GM12878 (cell line): ENCODE results near the gene ZNF519. TPM values are rescaled to one million over a fixed set of nuclear protein-coding genes. Genes with fewer than 3 reads are reported as not detected.

Experiments
- ATAC-seq: fragments of 200-7000 bp; cut with Tn5 transposase; 3 replicates; pipeline ENCODE4 v1.9.1; 2020; ENCODE audit warnings: mild to moderate bottlenecking, moderate library complexity
- BruUV-seq: library from RNA; stranded (reverse); fragments of 400-500 nt; replicated peaks from 2 replicates; lab custom pipeline; 2021; lab: Mats Ljungman, UMichigan
- CTCF ChIA-PET: fragments of 300-600 bp; sonication (Branson Sonifier 250); formaldehyde crosslinking; extraction: SDS; loops from one replicate; lab custom pipeline; 2021; ENCODE audit warnings: inconsistent platforms; lab: Yijun Ruan, JAX
- POLR2A ChIA-PET: fragments of 350-600 bp; formaldehyde crosslinking; extraction: SDS; loops from one replicate; lab custom pipeline; 2021; ENCODE audit warnings: inconsistent platforms; lab: Charles Lee
- RAD21 ChIA-PET: fragments of 300-600 bp; sonication (Branson Sonifier 250); formaldehyde crosslinking; loops from one replicate; lab custom pipeline; 2023; ENCODE audit warnings: antibody characterized with exemption; ENCODE audit not compliant: unreplicated experiment; lab: Charles Lee
- SMC1A ChIA-PET: fragments of 300-600 bp; sonication (Branson Sonifier 250); formaldehyde crosslinking; loops from one replicate; lab custom pipeline; 2023; ENCODE audit not compliant: unreplicated experiment, uncharacterized antibody; lab: Charles Lee
- DNase-seq: peaks from one replicate; pipeline ENCODE4 v3.0.0-alpha.2; 2011; ENCODE audit warnings: low read depth, low spot score
- FAIRE-seq: peaks from 3 replicates; lab custom pipeline; 2011; peaks lifted over from hg19 to GRCh38; lab: Jason Lieb, UNC
- H2AFZ ChIP-seq: 2 replicates; pipeline ENCODE4 v1.6.0; 2011; ENCODE audit warnings: low read depth, low read length, control low read depth; ENCODE audit not compliant: control insufficient read depth
- H3K27ac ChIP-seq: 2 replicates; pipeline ENCODE4 v1.5.1; 2011; ENCODE audit warnings: control low read depth; ENCODE audit not compliant: control insufficient read depth, insufficient read depth
- H3K27me3 ChIP-seq, 2 experiments: replicated peaks in 1 of 2; 2 replicates each; pipeline versions ENCODE4 v1.6.0 to v1.6.1; 2011; ENCODE audit warnings: low read length in 1 of 2; ENCODE audit not compliant: control insufficient read depth in 2 of 2, insufficient read depth in 2 of 2
- H3K36me3 ChIP-seq, 2 experiments: 2 replicates each; pipeline ENCODE4 v1.5.1; 2011; ENCODE audit warnings: low read length in 1 of 2; ENCODE audit not compliant: control insufficient read depth in 2 of 2, insufficient read depth in 2 of 2
- H3K4me1 ChIP-seq: 2 replicates; pipeline ENCODE4 v1.6.1; 2011; ENCODE audit warnings: mild to moderate bottlenecking, low read length, moderate library complexity, mixed read lengths; ENCODE audit not compliant: control insufficient read depth, insufficient read depth
- H3K4me2 ChIP-seq: 2 replicates; pipeline ENCODE4 v1.6.0; 2011; ENCODE audit warnings: control low read depth; ENCODE audit not compliant: control insufficient read depth, insufficient read depth
- H3K4me3 ChIP-seq: fragments of 200-600 bp; sonication (generic); 2 replicates; pipeline ENCODE4 v1.5.1; 2016
- H3K79me2 ChIP-seq: 2 replicates; pipeline ENCODE4 v1.6.0; 2011; ENCODE audit warnings: low read length; ENCODE audit not compliant: control insufficient read depth, insufficient read depth
- H3K9ac ChIP-seq: 2 replicates; pipeline ENCODE4 v1.8.0; 2011; ENCODE audit warnings: low read length, control low read depth, mixed read lengths; ENCODE audit not compliant: control insufficient read depth, insufficient read depth
- H3K9me3 ChIP-seq: replicated peaks from 3 replicates; pipeline ENCODE4 v1.5.1; 2011; ENCODE audit warnings: mild to moderate bottlenecking, low read length; ENCODE audit not compliant: control insufficient read depth, insufficient read depth
- H4K20me1 ChIP-seq: 2 replicates; pipeline ENCODE4 v1.6.0; 2011; ENCODE audit not compliant: control insufficient read depth, insufficient read depth
- ATF2 ChIP-seq: IDR thresholded peaks from 2 replicates; pipeline ENCODE4 v1.6.1; 2012; ENCODE audit warnings: low read length, inconsistent platforms
- E4F1 ChIP-seq: fragments of 450-650 bp; IDR thresholded peaks from 2 replicates; pipeline ENCODE4 v1.6.1; 2018; ENCODE audit warnings: borderline replicate concordance, mild to moderate bottlenecking; ENCODE audit not compliant: partially characterized antibody
- PML ChIP-seq: IDR thresholded peaks from 2 replicates; pipeline ENCODE4 v1.6.1; 2012; ENCODE audit warnings: low read length, inconsistent platforms
- SMC3 ChIP-seq: IDR thresholded peaks from 2 replicates; pipeline ENCODE4 v1.6.1; 2011; ENCODE audit warnings: low read length, improper control_type of control experiment, borderline replicate concordance
- STAT3 ChIP-seq: IDR thresholded peaks from 2 replicates; pipeline ENCODE4 v1.6.1; 2011; ENCODE audit warnings: low read depth, low read length, improper control_type of control experiment
- ZBTB11 ChIP-seq: fragments of 450-650 bp; formaldehyde crosslinking; IDR thresholded peaks from 2 replicates; pipeline ENCODE4 v1.5.0; 2022; ENCODE audit warnings: mild to moderate bottlenecking, missing genetic modification characterization
- ZNF207 ChIP-seq: fragments of 450-650 bp; IDR thresholded peaks from 2 replicates; pipeline ENCODE4 v1.6.1; 2014; ENCODE audit warnings: antibody characterized with exemption, mild to moderate bottlenecking, borderline replicate concordance
- ZNF274 ChIP-seq: IDR thresholded peaks from one replicate; pipeline ENCODE4 v1.8.0; 2011; ENCODE audit not compliant: insufficient read length, insufficient read depth
- WGBS: methylation state at CpG from one replicate; pipeline ENCODE4 v1.1.6; 2016; ENCODE audit warnings: low lambda C conversion rate; ENCODE audit not compliant: insufficient replicate concordance, insufficient coverage; ENCODE audit errors: missing lambda C conversion rate; 5-methylcytosine and 5-hydroxymethylcytosine counted together
- in situ Hi-C: fragments of 300-500 bp; cut with MboI; formaldehyde crosslinking; loops from 9 replicates; pipeline ENCODE4 v1.14.3; 2018; ENCODE audit warnings: mixed read lengths
- intact Hi-C: fragments of 100-400 bp; cut with micrococcal nuclease; formaldehyde crosslinking; loops from one replicate; pipeline ENCODE4 v1.14.2; 2022; ENCODE audit not compliant: unreplicated experiment
- polyA plus RNA-seq, 11 experiments: library from polyadenylated mRNA; depleted of rRNA in 4 of 11; unstranded in 6 of 11; stranded (reverse) in 5 of 11; fragments of >200 nt; fragmentation: Nextera tagmentation in 4 of 11; fragmentation: Illumina TruSeq in 1 of 11; extraction: Ambion mirVana in 4 of 11; extraction: Trizol in 1 of 11; gene quantifications; 1 replicate in 1 of 11; 2 replicates in 10 of 11; pipeline versions ENCODE4 v1.2.1 to v1.2.3, GENCODE V29; 2011 to 2016; ENCODE audit warnings: inconsistent platforms in 2 of 11, missing spikeins in 2 of 11, low read depth in 1 of 11
- total RNA-seq, 4 experiments: library from RNA; depleted of rRNA in 3 of 4; stranded (reverse); fragments of >200 nt in 3 of 4; fragmentation: Illumina TruSeq in 1 of 4; extraction: Trizol in 1 of 4; gene quantifications; 2 replicates each; pipeline versions ENCODE4 v1.2.1 to v1.2.3, GENCODE V29; 2013 to 2021
- TF ChIP-seq, protein P1 (sequence below): IDR thresholded peaks from 2 replicates; pipeline ENCODE4 v1.6.1; 2012; ENCODE audit warnings: low read depth, low read length, improper control_type of control experiment

ZNF519 gene
- total and polyA plus RNA-seq, 10 of the 15 experiments (the other 5 are each of a cell fraction or from before 2014, with no cell fraction given), result 8.9 to 24.2 (median 13.8) TPM

GRCh38 chr18:14120926-14121325 is 11.3 kb downstream of the ZNF519 start:
- ChIA-PET POLR2A (no interaction called here), RAD21 (no interaction called here), SMC1A (interaction anchor here (1.1 kb wide), 1 partner anchor 34 kb away, joined by 3 read pairs; no protein-coding TSS in a partner anchor), CTCF (no interaction called here)
- intact Hi-C loops (no loop called here), in situ Hi-C loops (loop anchor here (25.0 kb wide), 1 partner anchor 91 kb away; no protein-coding TSS in a partner anchor)
- Histone ChIP-seq H3K36me3 (peaks cover 0 to 3% of the 10 kb centered on the region in 2 experiments), H3K9me3 (peaks cover 1% of the 10 kb centered on the region; the same call in 2 of the 3 replicates), H3K4me3 (no peak overlapping the region), H3K4me2 (no peak overlapping the region), H3K27ac (no peak overlapping the region), H4K20me1 (no peaks in the 10 kb centered on the region), H3K27me3 (no peaks in the 10 kb centered on the region), H3K9ac (no peak overlapping the region), H3K79me2 (peaks cover 2% of the 10 kb centered on the region), H3K4me1 (no peaks in the 10 kb centered on the region), H2AFZ (no peak overlapping the region)
- BruUV-seq, result no TSS peak
- DNase-seq (no peak), ATAC-seq (no peak), FAIRE-seq (no peak)
- TF ChIP-seq ZNF274, result no peak

- POLR2A ChIA-PET, result no interaction called here
- peaks cover 0 to 3% of the 10 kb centered on the region in 2 experiments; a peak in 2 of 4 replicates for H3K36me3 ChIP-seq
- SMC1A ChIA-PET, result no interaction called here
- CTCF ChIA-PET, result no interaction called here
- H4K20me1 ChIP-seq, result no peaks in the 10 kb centered on the region
- FAIRE-seq (no peak), ATAC-seq (no peak), DNase-seq (no peak)
- no peak overlapping the region for H2AFZ ChIP-seq
- H3K27me3 ChIP-seq, result no peaks in the 10 kb centered on the region
- H3K4me3 ChIP-seq, result no peak overlapping the region
- no peaks in the 10 kb centered on the region; the same call in 1 of the 2 replicates for H3K79me2 ChIP-seq
- RAD21 ChIA-PET, result no interaction called here
- intact Hi-C loops (no loop called here), in situ Hi-C loops (loop anchor here (25.0 kb wide), 1 partner anchor 95 kb away; no protein-coding TSS in a partner anchor)
- H3K27ac ChIP-seq, result no peak overlapping the region
- BruUV-seq, result no TSS peak
- no peak overlapping the region for H3K4me2 ChIP-seq
- peaks cover 1% of the 10 kb centered on the region for H3K9me3 ChIP-seq
- no peak overlapping the region for H3K9ac ChIP-seq
- WGBS, result 98% methylated on average over 2 of the region's 2 CpGs
- no peaks in the 10 kb centered on the region for H3K4me1 ChIP-seq
- TF ChIP-seq SMC3 (no peak), ATF2 (no peak), ZBTB11 (CRISPR knock-in tag) (no peak), PML (no peak), STAT3 (no peak), E4F1 (no peak), ZNF207 (no peak)
- TF ChIP-seq, protein P1, sequence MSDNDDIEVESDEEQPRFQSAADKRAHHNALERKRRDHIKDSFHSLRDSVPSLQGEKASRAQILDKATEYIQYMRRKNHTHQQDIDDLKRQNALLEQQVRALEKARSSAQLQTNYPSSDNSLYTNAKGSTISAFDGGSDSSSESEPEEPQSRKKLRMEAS, result no peak
These were observed 14.6 kb downstream of the ZNF519 start for GRCh38 chr18:14117606-14118005.
